Lower lobe of right lung (tissue), 2 donors: ENCODE measurements around the gene KCTD1. TPM values are rescaled to one million over a fixed set of nuclear protein-coding genes. Genes with fewer than 3 reads are reported as not detected.

ENCODE experiments used
- ATAC-seq, 2 donors: fragments of 200-7000 bp; cut with Tn5 transposase; one replicate each; pipeline ENCODE4 v1.9.1; 2020 to 2022; ENCODE audit warnings: mild to moderate bottlenecking in 2 of 2, moderate library complexity in 2 of 2
- DNase-seq: peaks from one replicate; pipeline ENCODE4 v3.0.0-alpha.2; 2020
- H3K27ac ChIP-seq: fragments of 200-600 bp; one replicate; pipeline ENCODE4 v1.8.0; 2022
- H3K27me3 ChIP-seq: fragments of 200-600 bp; one replicate; pipeline ENCODE4 v1.8.0; 2022; ENCODE audit warnings: low read depth
- H3K36me3 ChIP-seq: fragments of 200-600 bp; one replicate; pipeline ENCODE4 v1.8.0; 2022; ENCODE audit warnings: mild to moderate bottlenecking
- H3K4me1 ChIP-seq: fragments of 200-600 bp; one replicate; pipeline ENCODE4 v1.8.0; 2022
- H3K4me3 ChIP-seq: fragments of 200-600 bp; one replicate; pipeline ENCODE4 v1.8.0; 2022; ENCODE audit warnings: mild to moderate bottlenecking
- H3K9me3 ChIP-seq: fragments of 200-600 bp; one replicate; pipeline ENCODE4 v1.8.0; 2022
- CTCF ChIP-seq: fragments of 200-600 bp; IDR thresholded peaks from one replicate; pipeline ENCODE4 v1.8.0; 2022; ENCODE audit warnings: antibody characterized with exemption, mild to moderate bottlenecking
- intact Hi-C: fragments of 100-400 bp; cut with DNase I; formaldehyde crosslinking; loops from one replicate; pipeline ENCODE4 v1.11.0; 2022
- total RNA-seq: library from RNA; stranded (reverse); fragmentation: NEBNext Ultra II Directional; extraction: Animal tissue kit (Norgen Biotek cat#: 25700); gene quantifications from one replicate; pipeline ENCODE4 v1.2.1, GENCODE V29; 2021
- donor health status: DM: no; HTN: yes; CAD: no; lungs with severe emphysema.

Gene KCTD1
- total RNA-seq, 1 donor from 2014 or later: 9.0 TPM

- DNase-seq (no peak), ATAC-seq (no peak)
- Histone ChIP-seq H3K27ac (no peak overlapping the region), H3K27me3 (no peaks in the 10 kb centered on the region), H3K36me3 (no peaks in the 10 kb centered on the region), H3K9me3 (no peaks in the 10 kb centered on the region), H3K4me1 (no peaks in the 10 kb centered on the region), H3K4me3 (no peak overlapping the region)
- intact Hi-C loops: no loop called here
- no peak for TF ChIP-seq CTCF
Measured at GRCh38 chr18:26465431-26465830, 82.9 kb downstream of the KCTD1 start.

- no peak overlapping the region for H3K27ac ChIP-seq
- no peaks in the 10 kb centered on the region for H3K27me3 ChIP-seq
- TF ChIP-seq CTCF: no peak
- no peaks in the 10 kb centered on the region for H3K9me3 ChIP-seq
- intact Hi-C loops: no loop called here
- ATAC-seq: no peak
- H3K4me3 ChIP-seq: no peak overlapping the region
- H3K4me1 ChIP-seq: no peaks in the 10 kb centered on the region
- no peaks in the 10 kb centered on the region for H3K36me3 ChIP-seq
- DNase-seq: no peak
Measured at GRCh38 chr18:26464128-26465011, 84.0 kb downstream of the KCTD1 start.

GRCh38 chr18:26462355-26462754 lies 86.0 kb downstream of the KCTD1 start:
- intact Hi-C loops: no loop called here
- Histone ChIP-seq H3K4me1 (no peaks in the 10 kb centered on the region), H3K36me3 (no peaks in the 10 kb centered on the region), H3K27me3 (no peaks in the 10 kb centered on the region), H3K27ac (no peak overlapping the region), H3K9me3 (no peaks in the 10 kb centered on the region), H3K4me3 (no peak overlapping the region)
- DNase-seq (no peak), ATAC-seq (no peak)
- TF ChIP-seq CTCF: no peak

GRCh38 chr18:26461405-26461804 lies 86.9 kb downstream of the KCTD1 start:
- no peaks in the 10 kb centered on the region for H3K36me3 ChIP-seq
- intact Hi-C loops: no loop called here
- H3K9me3 ChIP-seq: no peaks in the 10 kb centered on the region
- H3K4me1 ChIP-seq: no peaks in the 10 kb centered on the region
- no peak overlapping the region for H3K4me3 ChIP-seq
- no peak overlapping the region for H3K27ac ChIP-seq
- DNase-seq (no peak), ATAC-seq (peak; percentile 28 to 36)
- no peak for TF ChIP-seq CTCF
- no peaks in the 10 kb centered on the region for H3K27me3 ChIP-seq

GRCh38 chr18:26460449-26461091 lies 87.8 kb downstream of the KCTD1 start:
- Histone ChIP-seq H3K27me3 (no peaks in the 10 kb centered on the region), H3K36me3 (no peaks in the 10 kb centered on the region), H3K27ac (peak overlapping the region; percentile 19), H3K9me3 (no peaks in the 10 kb centered on the region), H3K4me1 (no peaks in the 10 kb centered on the region), H3K4me3 (no peak overlapping the region)
- intact Hi-C loops: no loop called here
- ATAC-seq (peak; percentile 85 to 87), DNase-seq (no peak)
- TF ChIP-seq CTCF: no peak
